Uterus (tissue), 2 donors: Measurements from ENCODE around the gene CD80.

Experiments
- CTCF ChIP-seq, 4 experiments: fragments of 200-600 bp in 2 of 4; fragments of 450-650 bp in 2 of 4; sonication (generic) in 2 of 4; IDR thresholded peaks; one replicate each; pipeline ENCODE4 v1.5.1; 2016 to 2019; ENCODE audit warnings: antibody characterized with exemption in 4 of 4, mild to moderate bottlenecking in 2 of 4, moderate library complexity in 1 of 4
- POLR2A ChIP-seq, 2 donors: fragments of 450-650 bp; IDR thresholded peaks; one replicate each; pipeline ENCODE4 v1.6.1; 2016; ENCODE audit warnings: antibody characterized with exemption in 2 of 2, mild to moderate bottlenecking in 1 of 2, moderate library complexity in 1 of 2

- TF ChIP-seq CTCF (IDR thresholded peaks at IDR 0.05) (no peak), POLR2A (IDR thresholded peaks at IDR 0.05) (no peak)
These were observed 37.0 kb upstream of the CD80 start for GRCh38 chr3:119596398-119596797.
